Mesendoderm (in vitro differentiated cells): Measurements from ENCODE around the gene GASK1B.

Experiments used
- DNase-seq: peaks from one replicate; pipeline ENCODE4 v3.0.0; 2013
- H2AK5ac ChIP-seq: 2 replicates; pipeline ENCODE4 v1.6.1; 2013; ENCODE audit warnings: low read length, inconsistent platforms
- H2BK120ac ChIP-seq: 2 replicates; pipeline ENCODE4 v1.6.1; 2013; ENCODE audit warnings: low read depth, mild to moderate bottlenecking, low read length, moderate library complexity, mixed read lengths
- H2BK15ac ChIP-seq: replicated peaks from 2 replicates; pipeline ENCODE4 v1.6.1; 2013; ENCODE audit warnings: low read depth, mild to moderate bottlenecking, moderate library complexity
- H2BK5ac ChIP-seq: 2 replicates; pipeline ENCODE4 v1.6.1; 2013; ENCODE audit warnings: low read length, inconsistent platforms
- H3K18ac ChIP-seq: 2 replicates; pipeline ENCODE4 v1.6.1; 2013; ENCODE audit warnings: mild to moderate bottlenecking, low read length, mixed read lengths
- H3K23ac ChIP-seq: one replicate; pipeline ENCODE4 v1.6.1; 2013; ENCODE audit warnings: low read length
- H3K27ac ChIP-seq: 2 replicates; pipeline ENCODE4 v1.5.1; 2013; ENCODE audit warnings: low read depth, mild to moderate bottlenecking, inconsistent platforms, low read length, moderate library complexity
- H3K27me3 ChIP-seq: 2 replicates; pipeline ENCODE4 v1.6.1; 2013; ENCODE audit warnings: low read length, control low read depth, mild to moderate bottlenecking, inconsistent platforms; ENCODE audit not compliant: insufficient read depth, poor library complexity
- H3K36me3 ChIP-seq: 2 replicates; pipeline ENCODE4 v1.6.1; 2013; ENCODE audit warnings: low read length, inconsistent platforms; ENCODE audit not compliant: control insufficient read depth, insufficient read depth
- H3K4ac ChIP-seq: one replicate; pipeline ENCODE4 v1.6.1; 2013; ENCODE audit warnings: low read depth, mild to moderate bottlenecking, low read length, moderate library complexity
- H3K4me1 ChIP-seq: 2 replicates; pipeline ENCODE4 v1.6.1; 2013; ENCODE audit warnings: low read depth, low read length, inconsistent platforms; ENCODE audit not compliant: control insufficient read depth
- H3K4me2 ChIP-seq: 2 replicates; pipeline ENCODE4 v1.6.1; 2013; ENCODE audit warnings: low read length
- H3K4me3 ChIP-seq: 2 replicates; pipeline ENCODE4 v1.5.1; 2013; ENCODE audit warnings: mild to moderate bottlenecking, low read length
- H3K56ac ChIP-seq: one replicate; pipeline ENCODE4 v1.6.1; 2013; ENCODE audit warnings: low read length
- H3K79me1 ChIP-seq: 2 replicates; pipeline ENCODE4 v1.6.1; 2013; ENCODE audit warnings: low read length, inconsistent platforms
- H3K79me2 ChIP-seq: 2 replicates; pipeline ENCODE4 v1.6.1; 2013; ENCODE audit warnings: mild to moderate bottlenecking, low read length; ENCODE audit not compliant: control insufficient read depth, insufficient read depth
- H3K9ac ChIP-seq: 2 replicates; pipeline ENCODE4 v1.6.1; 2013; ENCODE audit warnings: low read length, inconsistent platforms
- H4K5ac ChIP-seq: one replicate; pipeline ENCODE4 v1.6.1; 2013; ENCODE audit warnings: low read length
- H4K8ac ChIP-seq: one replicate; pipeline ENCODE4 v1.6.1; 2013; ENCODE audit warnings: low read depth, mild to moderate bottlenecking, control low read depth, low read length, moderate library complexity
- WGBS: extraction: QIAGEN DNeasy Blood & Tissue Kit; methylation state at CpG from one replicate; pipeline ENCODE4 v1.1.7; 2013; ENCODE audit warnings: low lambda C conversion rate, missing lambda C conversion rate; ENCODE audit not compliant: insufficient coverage; ENCODE audit errors: extremely low coverage; 5-methylcytosine and 5-hydroxymethylcytosine counted together

Gene GASK1B

GRCh38 chr4:158163941-158164767 lies 8.7 kb downstream of the GASK1B start:
- Histone ChIP-seq H3K27ac (no peak overlapping the region), H3K18ac (no peak overlapping the region), H3K79me1 (no peaks in the 10 kb centered on the region), H2BK120ac (no peak overlapping the region), H4K5ac (no peak overlapping the region), H4K8ac (no peak overlapping the region), H3K27me3 (no peaks in the 10 kb centered on the region), H3K23ac (no peak overlapping the region), H3K4me3 (no peak overlapping the region), H2BK15ac (no peak overlapping the region), H2BK5ac (no peak overlapping the region), H3K36me3 (no peaks in the 10 kb centered on the region), H3K4me2 (no peak overlapping the region), H3K4ac (no peak overlapping the region), H2AK5ac (no peak overlapping the region), H3K79me2 (no peaks in the 10 kb centered on the region), H3K56ac (no peak overlapping the region), H3K9ac (no peak overlapping the region), H3K4me1 (peaks cover 1% of the 10 kb centered on the region)
- no peak for DNase-seq
- WGBS: no CpG with 5 or more reads among the region's 10 CpGs

- Histone ChIP-seq H3K27ac (no peak overlapping the region), H2AK5ac (no peak overlapping the region), H4K5ac (no peak overlapping the region), H3K4me1 (peaks cover 1% of the 10 kb centered on the region), H3K4me2 (no peak overlapping the region), H3K36me3 (no peaks in the 10 kb centered on the region), H3K79me1 (no peaks in the 10 kb centered on the region), H3K4me3 (no peak overlapping the region), H2BK120ac (no peak overlapping the region), H3K4ac (no peak overlapping the region), H3K79me2 (no peaks in the 10 kb centered on the region), H4K8ac (no peak overlapping the region), H2BK5ac (no peak overlapping the region), H3K9ac (no peak overlapping the region), H3K23ac (no peak overlapping the region), H3K18ac (no peak overlapping the region), H3K56ac (no peak overlapping the region), H3K27me3 (no peaks in the 10 kb centered on the region), H2BK15ac (no peak overlapping the region)
- no CpG with 5 or more reads among the region's 5 CpGs for WGBS
- no peak for DNase-seq
Observed at GRCh38 chr4:158162631-158163030, 10.2 kb downstream of the GASK1B start.

- peak; percentile 52 for DNase-seq
- H2BK15ac ChIP-seq: no peak overlapping the region
- peaks cover 1% of the 10 kb centered on the region for H3K4me1 ChIP-seq
- H3K36me3 ChIP-seq: no peaks in the 10 kb centered on the region
- H3K56ac ChIP-seq: no peak overlapping the region
- H3K27me3 ChIP-seq: no peaks in the 10 kb centered on the region
- no CpG with 5 or more reads among the region's 6 CpGs for WGBS
- H3K23ac ChIP-seq: no peak overlapping the region
- H4K5ac ChIP-seq: no peak overlapping the region
- H3K9ac ChIP-seq: no peak overlapping the region
- H3K27ac ChIP-seq: no peak overlapping the region
- no peak overlapping the region for H2BK5ac ChIP-seq
- no peaks in the 10 kb centered on the region for H3K79me1 ChIP-seq
- no peak overlapping the region for H4K8ac ChIP-seq
- no peak overlapping the region for H3K18ac ChIP-seq
- H2AK5ac ChIP-seq: no peak overlapping the region
- H3K4me2 ChIP-seq: no peak overlapping the region
- no peak overlapping the region for H2BK120ac ChIP-seq
- H3K4me3 ChIP-seq: no peak overlapping the region
- H3K79me2 ChIP-seq: no peaks in the 10 kb centered on the region
- no peak overlapping the region for H3K4ac ChIP-seq
Observed at GRCh38 chr4:158161551-158162354, 11.1 kb downstream of the GASK1B start.

GRCh38 chr4:158159718-158160094 lies 13.1 kb downstream of the GASK1B start:
- no CpG with 5 or more reads among the region's 4 CpGs for WGBS
- H3K23ac ChIP-seq: no peak overlapping the region

GRCh38 chr4:158159054-158159717 lies 13.6 kb downstream of the GASK1B start:
- Histone ChIP-seq H4K5ac (no peak overlapping the region), H3K4ac (no peak overlapping the region), H2BK15ac (no peak overlapping the region), H3K56ac (no peak overlapping the region), H3K4me1 (peaks cover 1% of the 10 kb centered on the region), H4K8ac (no peak overlapping the region), H3K79me2 (no peaks in the 10 kb centered on the region), H3K4me2 (no peak overlapping the region), H3K4me3 (no peak overlapping the region), H3K27me3 (no peaks in the 10 kb centered on the region), H3K23ac (no peak overlapping the region), H2AK5ac (no peak overlapping the region), H3K27ac (no peak overlapping the region), H3K18ac (no peak overlapping the region), H3K36me3 (no peaks in the 10 kb centered on the region), H3K79me1 (no peaks in the 10 kb centered on the region), H2BK120ac (no peak overlapping the region), H3K9ac (no peak overlapping the region), H2BK5ac (no peak overlapping the region)
- no peak for DNase-seq
- no CpG with 5 or more reads among the region's 3 CpGs for WGBS

More at GRCh38 chr4:158159718-158160094, 13.1 kb downstream of the GASK1B start:
- no peak overlapping the region for H3K9ac ChIP-seq
- no peak overlapping the region for H4K8ac ChIP-seq
- no peaks in the 10 kb centered on the region for H3K79me2 ChIP-seq
- no peaks in the 10 kb centered on the region for H3K36me3 ChIP-seq
- no peak overlapping the region for H2BK5ac ChIP-seq
- H3K56ac ChIP-seq: no peak overlapping the region
- no peak overlapping the region for H2BK120ac ChIP-seq
- H3K27ac ChIP-seq: no peak overlapping the region
- H3K4ac ChIP-seq: no peak overlapping the region
- no peaks in the 10 kb centered on the region for H3K27me3 ChIP-seq
- H3K4me3 ChIP-seq: no peak overlapping the region
- no peak overlapping the region for H3K4me2 ChIP-seq
- no peaks in the 10 kb centered on the region for H3K79me1 ChIP-seq
- H3K18ac ChIP-seq: no peak overlapping the region
- H2AK5ac ChIP-seq: no peak overlapping the region
- no peak for DNase-seq
- H3K4me1 ChIP-seq: peaks cover 1% of the 10 kb centered on the region
- H4K5ac ChIP-seq: no peak overlapping the region
- no peak overlapping the region for H2BK15ac ChIP-seq
